HG02852 (cell line): ENCODE data around the gene ERICH4.
"Not testable (repeated sequence)": the region's sequence is repeated elsewhere in the genome, so short reads cannot be mapped to it uniquely, and the experiment has no call there.

Experiments used
- ATAC-seq: cut with Tn5 transposase; IDR thresholded peaks from one replicate; pipeline ENCODE4 v1.9.1; 2021; ENCODE audit warnings: mild to moderate bottlenecking, moderate library complexity; ENCODE audit not compliant: unreplicated experiment

The ERICH4 gene

DNA sequence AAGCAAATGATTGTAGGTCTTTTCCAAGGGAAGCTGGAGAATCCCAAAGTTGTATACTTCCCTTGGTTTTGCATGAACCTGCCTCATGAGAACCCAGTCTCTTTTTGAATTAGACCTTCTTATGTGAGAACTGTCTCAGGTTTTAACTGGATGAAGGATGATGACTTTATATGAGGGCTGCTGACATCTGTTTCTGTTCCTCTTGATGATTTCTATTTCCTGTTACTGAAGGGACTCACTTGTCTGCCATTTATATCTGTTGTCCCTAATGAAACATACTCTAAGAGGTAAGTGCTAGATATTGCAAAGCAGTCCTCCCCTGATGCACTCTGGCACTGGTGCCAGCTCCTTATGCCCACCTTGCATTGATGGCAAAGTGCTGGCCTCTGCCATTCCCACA lies 33.6 kb downstream of the ERICH4 start:
- ATAC-seq = no peak

DNA sequence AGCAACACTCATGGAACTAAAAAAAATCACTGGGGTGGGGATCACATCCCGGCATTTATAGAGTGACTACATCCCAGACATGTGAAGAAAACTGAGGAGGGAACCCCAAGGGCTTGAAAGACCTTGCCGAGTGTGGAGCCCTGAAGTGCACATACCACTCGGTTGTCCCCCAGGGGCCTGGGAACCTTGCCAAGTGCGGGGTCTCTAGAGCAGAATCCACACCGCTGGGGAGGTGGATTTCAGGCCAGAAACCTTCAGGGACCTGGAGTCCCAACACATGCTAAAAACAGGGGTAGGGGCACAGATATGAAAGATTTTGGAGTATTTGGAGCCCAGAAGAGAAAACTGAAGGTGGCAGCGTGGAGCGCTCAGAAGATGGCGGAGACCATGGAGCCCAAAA lies 35.2 kb downstream of the ERICH4 start:
- ATAC-seq = no peak

- ATAC-seq = no peak
Observed at GRCh38 chr19:41478875-41479756, 36.2 kb downstream of the ERICH4 start.

GRCh38 chr19:41479757-41480191 lies 36.8 kb downstream of the ERICH4 start:
- no peak for ATAC-seq

DNA sequence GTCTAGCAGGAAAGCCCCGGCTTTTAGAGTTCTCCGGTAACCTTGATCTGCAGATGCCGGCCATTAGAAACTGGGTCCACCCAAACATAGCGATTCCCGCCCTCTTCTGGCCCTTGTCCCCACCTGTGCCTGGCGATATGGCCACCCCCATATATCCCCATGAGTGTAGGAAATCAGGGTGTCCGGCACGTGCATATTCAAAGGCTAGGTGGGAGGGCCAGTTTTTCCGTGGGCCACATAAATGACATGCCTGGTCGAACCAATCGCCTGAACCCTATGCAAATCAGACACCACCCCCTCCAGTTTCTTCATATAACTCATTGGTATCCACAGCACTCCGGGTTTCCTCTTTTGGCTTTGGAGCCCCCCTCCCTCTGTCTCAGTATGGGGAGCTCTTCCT lies 37.4 kb downstream of the ERICH4 start:
- no peak for ATAC-seq

- ATAC-seq = no peak
Observed at GRCh38 chr19:41484822-41485221, 41.9 kb downstream of the ERICH4 start.

DNA sequence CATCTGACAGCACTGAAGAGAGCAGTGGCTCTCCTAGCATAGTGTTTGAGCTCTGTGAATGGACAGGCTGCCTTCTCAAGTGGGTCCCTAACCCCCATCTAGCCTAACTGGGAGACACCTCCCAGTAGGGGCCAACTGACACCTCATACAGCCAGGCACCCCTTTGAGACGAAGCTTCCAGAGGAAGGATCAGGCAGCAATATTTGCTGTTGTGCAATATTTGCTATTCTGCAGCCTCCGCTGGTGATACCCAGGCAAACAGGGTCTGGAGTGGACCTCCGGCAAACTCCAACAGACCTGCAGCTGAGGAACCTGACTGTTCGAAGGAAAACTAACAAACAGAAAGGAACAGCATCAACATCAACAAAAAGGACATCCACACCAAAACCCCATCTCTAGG lies 44.0 kb downstream of the ERICH4 start:
- ATAC-seq = not testable (repeated sequence)

- no peak for ATAC-seq
Observed at GRCh38 chr19:41492843-41493242, 49.9 kb downstream of the ERICH4 start.
